OCI-LY7 (cell line): ENCODE measurements around the gene KLK1.

Source experiments
- CTCF ChIP-seq: fragments of 200-600 bp; sonication (generic); conservative IDR thresholded peaks from 2 replicates; pipeline ENCODE4 v1.5.1; 2014; ENCODE audit warnings: mild to moderate bottlenecking, antibody characterized with exemption, low read length, moderate library complexity, mixed read lengths
- EZH2phosphoT487 ChIP-seq: fragments of 200-600 bp; sonication (generic); IDR thresholded peaks from 2 replicates; pipeline ENCODE4 v1.6.1; 2018; ENCODE audit warnings: low read depth, borderline replicate concordance, mild to moderate bottlenecking, mixed run types, antibody characterized with exemption, low read length, moderate library complexity, mixed read lengths

DNA sequence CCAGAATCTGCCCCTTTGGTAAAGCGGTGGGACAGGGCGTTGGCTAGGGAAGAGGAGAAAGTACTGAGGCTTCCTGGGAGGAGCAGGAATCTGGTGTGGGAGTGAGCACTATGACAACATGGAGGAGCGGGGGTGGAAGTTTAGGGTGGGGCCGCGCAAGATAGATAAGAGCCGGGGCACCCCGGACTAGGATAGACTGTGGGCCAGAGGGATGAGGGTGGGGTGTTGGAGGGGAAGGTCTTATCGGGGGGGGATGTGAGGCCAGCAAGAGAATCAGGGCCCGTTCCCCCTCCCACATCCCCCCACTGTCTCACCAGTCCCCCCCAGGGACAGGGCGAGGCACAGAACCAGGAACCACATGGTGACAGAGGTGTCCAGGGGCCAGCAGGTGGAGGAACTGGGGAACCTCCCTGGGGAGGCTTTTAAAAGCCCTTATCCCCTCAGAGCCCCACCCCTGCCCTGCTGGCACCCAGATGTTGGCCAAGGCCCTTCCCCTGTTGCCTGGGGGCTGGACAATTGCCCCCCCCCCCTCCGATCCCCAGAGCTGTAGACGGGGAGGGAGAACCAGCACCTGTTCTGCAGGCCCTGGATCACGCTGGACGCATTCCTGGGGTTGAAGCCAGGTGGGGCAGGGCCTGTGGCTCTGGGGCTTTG is at the start of gene KLK1:
- no peak for TF ChIP-seq CTCF
- TF ChIP-seq EZH2phosphoT487, result no peak
